Tibial nerve (tissue), 4 donors: ENCODE results near the gene LTN1. TPM values are rescaled to one million over a fixed set of nuclear protein-coding genes. Genes with fewer than 3 reads are reported as not detected.

Experiments
- DNase-seq, 2 donors: peaks; one replicate each; pipeline ENCODE4 v3.0.0-alpha.2; 2019; ENCODE audit warnings: low spot score in 2 of 2
- H3K27ac ChIP-seq, 4 donors: fragments of 200-600 bp; sonication (generic) in 3 of 4; one replicate each; pipeline ENCODE4 v1.5.1; 2017 to 2019; ENCODE audit warnings: mild to moderate bottlenecking in 1 of 4
- H3K27me3 ChIP-seq, 2 donors: fragments of 200-600 bp; sonication (generic) in 1 of 2; one replicate each; pipeline versions ENCODE4 v1.5.1 to v1.6.0; 2017 to 2019
- H3K36me3 ChIP-seq, 3 donors: fragments of 200-600 bp; sonication (generic); one replicate each; pipeline ENCODE4 v1.5.1; 2018 to 2019
- H3K4me1 ChIP-seq, 4 donors: fragments of 200-600 bp; sonication (generic) in 3 of 4; one replicate each; pipeline ENCODE4 v1.5.1; 2017 to 2019
- H3K4me3 ChIP-seq, 4 donors: fragments of 200-600 bp; sonication (generic) in 3 of 4; one replicate each; pipeline ENCODE4 v1.5.1; 2017 to 2019; ENCODE audit warnings: mild to moderate bottlenecking in 1 of 4, moderate library complexity in 1 of 4
- H3K9me3 ChIP-seq, 4 donors: fragments of 200-600 bp; sonication (generic) in 3 of 4; one replicate each; pipeline ENCODE4 v1.5.1; 2017 to 2019
- CTCF ChIP-seq, 5 experiments: fragments of 200-600 bp in 3 of 5; fragments of 450-650 bp in 2 of 5; sonication (generic) in 3 of 5; IDR thresholded peaks; one replicate each; pipeline ENCODE4 v1.5.1; 2016 to 2019; ENCODE audit warnings: antibody characterized with exemption in 5 of 5, mild to moderate bottlenecking in 3 of 5, moderate library complexity in 2 of 5
- EP300 ChIP-seq, 2 donors: sonication (generic); formaldehyde crosslinking; IDR thresholded peaks; one replicate each; pipeline ENCODE4 v1.6.1; 2017; ENCODE audit warnings: antibody characterized with exemption in 2 of 2, mild to moderate bottlenecking in 1 of 2
- POLR2A ChIP-seq, 2 donors: fragments of 450-650 bp; IDR thresholded peaks; one replicate each; pipeline ENCODE4 v1.6.1; 2017; ENCODE audit warnings: antibody characterized with exemption in 2 of 2, mild to moderate bottlenecking in 2 of 2, moderate library complexity in 2 of 2
- WGBS, 2 donors: methylation state at CpG; one replicate each; pipeline ENCODE4 v1.1.5; 2018; 5-methylcytosine and 5-hydroxymethylcytosine counted together
- total RNA-seq, 4 donors: library from RNA; depleted of rRNA; stranded (reverse); fragments of >200 nt; gene quantifications; one replicate each; pipeline ENCODE4 v1.1.0, GENCODE V29; 2016

Gene LTN1
- total RNA-seq, 4 donors from 2014 or later = 25.2 to 45.4 (median 29.4) TPM

- 57 to 60% methylated on average over 2 of the region's 2 CpGs for WGBS, 2 donors
- H3K4me3 ChIP-seq = no peak overlapping the region
- DNase-seq = no peak
- no peak overlapping the region for H3K27ac ChIP-seq
- TF ChIP-seq POLR2A (IDR thresholded peaks at IDR 0.05) (no peak), EP300 (IDR thresholded peaks at IDR 0.05) (no peak), CTCF (IDR thresholded peaks at IDR 0.05) (no peak)
- H3K27me3 ChIP-seq = no peaks in the 10 kb centered on the region
- H3K9me3 ChIP-seq = no peaks in the 10 kb centered on the region
- peaks cover 4 to 68% (median 20%) of the 10 kb centered on the region in 3 donors for H3K36me3 ChIP-seq
- H3K4me1 ChIP-seq = no peaks in the 10 kb centered on the region
Measured at GRCh38 chr21:28971171-28971570, 21.5 kb downstream of the LTN1 start.

GRCh38 chr21:28963831-28964230, 28.8 kb downstream of the LTN1 start:
- H3K4me3 ChIP-seq = no peak overlapping the region
- WGBS, 2 donors = 92 to 97% methylated on average over 1 of the region's 1 CpG
- no peak for DNase-seq
- no peak overlapping the region for H3K27ac ChIP-seq
- H3K27me3 ChIP-seq = no peaks in the 10 kb centered on the region
- H3K9me3 ChIP-seq = no peaks in the 10 kb centered on the region
- peaks cover 4 to 93% (median 16%) of the 10 kb centered on the region in 3 donors for H3K36me3 ChIP-seq
- TF ChIP-seq CTCF (IDR thresholded peaks at IDR 0.05) (no peak), EP300 (IDR thresholded peaks at IDR 0.05) (no peak), POLR2A (IDR thresholded peaks at IDR 0.05) (no peak)
- no peaks in the 10 kb centered on the region for H3K4me1 ChIP-seq

- 81 to 87% methylated on average over 2 of the region's 2 CpGs for WGBS, 2 donors
- no peak for TF ChIP-seq EP300 (IDR thresholded peaks at IDR 0.05)
- Histone ChIP-seq H3K36me3 (peaks cover 4 to 91% (median 13%) of the 10 kb centered on the region in 3 donors), H3K4me1 (no peaks in the 10 kb centered on the region), H3K4me3 (no peak overlapping the region), H3K27me3 (no peaks in the 10 kb centered on the region), H3K9me3 (no peaks in the 10 kb centered on the region), H3K27ac (no peak overlapping the region)
- no peak for DNase-seq
Measured at GRCh38 chr21:28962465-28962864, 30.2 kb downstream of the LTN1 start.

- H3K27me3 ChIP-seq = no peaks in the 10 kb centered on the region
- DNase-seq = no peak
- WGBS, 2 donors = 87 to 93% methylated on average over 3 of the region's 3 CpGs
- H3K27ac ChIP-seq = no peak overlapping the region
- no peaks in the 10 kb centered on the region for H3K4me1 ChIP-seq
- TF ChIP-seq POLR2A (IDR thresholded peaks at IDR 0.05) = no peak
- no peak for TF ChIP-seq CTCF (IDR thresholded peaks at IDR 0.05)
- TF ChIP-seq EP300 (IDR thresholded peaks at IDR 0.05) = no peak
- H3K4me3 ChIP-seq = no peak overlapping the region
- peaks cover 3 to 91% (median 9%) of the 10 kb centered on the region in 3 donors for H3K36me3 ChIP-seq
- no peaks in the 10 kb centered on the region for H3K9me3 ChIP-seq
Measured at GRCh38 chr21:28961927-28962326, 30.8 kb downstream of the LTN1 start.

GRCh38 chr21:28960245-28960644, 32.4 kb downstream of the LTN1 start:
- WGBS, 2 donors = 72 to 88% methylated on average over 1 of the region's 1 CpG
- H3K36me3 ChIP-seq = peaks cover 0 to 90% (median 0%) of the 10 kb centered on the region in 3 donors
- H3K4me3 ChIP-seq = no peak overlapping the region

GRCh38 chr21:28959367-28960099, 33.1 kb downstream of the LTN1 start:
- H3K27ac ChIP-seq = peak overlapping the region in 1 of 4 donors; percentile 15
- H3K4me1 ChIP-seq = no peaks in the 10 kb centered on the region
- 73 to 75% methylated on average over 7 of the region's 7 CpGs for WGBS, 2 donors
- H3K36me3 ChIP-seq = peaks cover 0 to 87% (median 0%) of the 10 kb centered on the region in 3 donors
- no peak for DNase-seq
- TF ChIP-seq EP300 (IDR thresholded peaks at IDR 0.05) (no peak), CTCF (IDR thresholded peaks at IDR 0.05) (no peak), POLR2A (IDR thresholded peaks at IDR 0.05) (no peak)
- H3K27me3 ChIP-seq = no peaks in the 10 kb centered on the region
- no peaks in the 10 kb centered on the region for H3K9me3 ChIP-seq
- no peak overlapping the region for H3K4me3 ChIP-seq

More at GRCh38 chr21:28960245-28960644, 32.4 kb downstream of the LTN1 start:
- no peak for TF ChIP-seq POLR2A (IDR thresholded peaks at IDR 0.05)
- H3K27me3 ChIP-seq = no peaks in the 10 kb centered on the region
- H3K9me3 ChIP-seq = no peaks in the 10 kb centered on the region
- H3K4me1 ChIP-seq = no peaks in the 10 kb centered on the region
- H3K27ac ChIP-seq = no peak overlapping the region
- DNase-seq = no peak
